ENCODE data around the gene TIPARP. TPM values are rescaled to one million over a fixed set of nuclear protein-coding genes. Genes with fewer than 3 reads are reported as not detected.
A peak's percentile ranks its signal among the peaks of the same experiment; 100 is the strongest.

Gene TIPARP
- total and polyA plus RNA-seq, 2 of the 13 experiments (the other 11 are each of a cell fraction or from before 2014, with no cell fraction given) = 7.3 to 19.7 TPM

DNA sequence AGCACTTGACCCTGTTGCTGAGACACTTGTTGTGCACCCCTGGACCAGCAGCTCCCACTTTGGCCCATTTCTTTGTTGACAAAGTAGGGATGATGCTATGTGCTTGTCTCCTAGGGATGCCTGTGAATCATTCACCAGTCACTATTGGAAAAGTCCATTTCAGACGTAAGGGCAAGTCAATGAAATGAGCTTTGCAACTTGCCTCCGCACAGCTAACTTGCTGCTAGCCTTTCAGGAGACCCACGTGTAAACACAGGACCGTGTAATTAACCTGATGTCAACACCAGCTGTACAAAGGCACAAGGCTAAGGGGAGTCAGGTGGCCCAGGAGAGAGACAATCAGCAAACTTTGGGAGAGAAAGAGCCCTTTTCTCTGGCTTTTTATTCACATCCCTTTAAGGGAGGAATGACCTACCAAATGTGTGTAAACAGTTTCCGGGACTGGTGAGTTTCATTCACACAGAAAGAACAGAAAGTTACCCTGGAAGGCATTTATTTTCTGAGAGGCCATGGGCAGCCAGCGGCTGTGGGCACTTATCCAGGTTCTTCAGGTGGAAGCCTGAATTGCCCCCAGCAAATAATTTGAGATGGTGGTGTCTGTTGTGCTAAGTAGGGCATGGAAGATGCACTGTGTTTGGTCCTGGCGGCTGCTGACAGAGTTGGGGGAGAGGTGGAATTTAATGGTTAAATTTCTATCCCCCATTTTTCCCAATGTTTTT, 54.0 kb downstream of the TIPARP start (continued):
- TF ChIP-seq SNRNP70 (IDR thresholded peaks at IDR 0.05; ENCODE audit: low read depth, low read length) (no peak), TAF15 (IDR thresholded peaks at IDR 0.05; ENCODE audit: low read depth, low read length, poor library complexity, severe bottlenecking) (no peak), ZNF343 (CRISPR knock-in tag; IDR thresholded peaks at IDR 0.05) (no peak), ZNF619 (CRISPR knock-in tag; IDR thresholded peaks at IDR 0.05) (no peak), EP300 (IDR thresholded peaks at IDR 0.05; ENCODE audit: low read depth in 2 of 2, low read length in 2 of 2) (peak; percentile 11 to 86; a peak in 2 of 4 replicates), EP300 (CRISPR knock-in tag; IDR thresholded peaks at IDR 0.05; ENCODE audit: borderline replicate concordance) (peak; percentile 23; the same call in 1 of the 2 replicates), BHLHE40 (IDR thresholded peaks at IDR 0.05; ENCODE audit: low read length) (peak; percentile 76), ZNF589 (CRISPR knock-in tag; conservative IDR thresholded peaks at IDR 0.05) (no peak), FOXJ3 (CRISPR knock-in tag; IDR thresholded peaks at IDR 0.05; ENCODE audit: borderline replicate concordance) (peak; percentile 94), SMYD3 (CRISPR knock-in tag; IDR thresholded peaks at IDR 0.05) (no peak), KDM6A (CRISPR knock-in tag; IDR thresholded peaks at IDR 0.05; ENCODE audit: low read depth) (peak; percentile 79), SATB2 (CRISPR knock-in tag; IDR thresholded peaks at IDR 0.05) (no peak), WIZ (CRISPR knock-in tag; IDR thresholded peaks at IDR 0.05) (peak; percentile 33; the same call in 1 of the 2 replicates), FOXK2 (IDR thresholded peaks at IDR 0.05) (peak; percentile 98), ZNF878 (CRISPR knock-in tag; IDR thresholded peaks at IDR 0.05) (no peak), ZNF720 (CRISPR knock-in tag; IDR thresholded peaks at IDR 0.05) (no peak), HCFC1 (IDR thresholded peaks at IDR 0.05; ENCODE audit: low read depth, low read length) (no peak), SRSF4 (IDR thresholded peaks at IDR 0.05; ENCODE audit: low read depth, low read length, poor library complexity, severe bottlenecking) (no peak), ZNF777 (CRISPR knock-in tag; IDR thresholded peaks at IDR 0.05) (no peak)
- TF ChIP-seq, protein P1, sequence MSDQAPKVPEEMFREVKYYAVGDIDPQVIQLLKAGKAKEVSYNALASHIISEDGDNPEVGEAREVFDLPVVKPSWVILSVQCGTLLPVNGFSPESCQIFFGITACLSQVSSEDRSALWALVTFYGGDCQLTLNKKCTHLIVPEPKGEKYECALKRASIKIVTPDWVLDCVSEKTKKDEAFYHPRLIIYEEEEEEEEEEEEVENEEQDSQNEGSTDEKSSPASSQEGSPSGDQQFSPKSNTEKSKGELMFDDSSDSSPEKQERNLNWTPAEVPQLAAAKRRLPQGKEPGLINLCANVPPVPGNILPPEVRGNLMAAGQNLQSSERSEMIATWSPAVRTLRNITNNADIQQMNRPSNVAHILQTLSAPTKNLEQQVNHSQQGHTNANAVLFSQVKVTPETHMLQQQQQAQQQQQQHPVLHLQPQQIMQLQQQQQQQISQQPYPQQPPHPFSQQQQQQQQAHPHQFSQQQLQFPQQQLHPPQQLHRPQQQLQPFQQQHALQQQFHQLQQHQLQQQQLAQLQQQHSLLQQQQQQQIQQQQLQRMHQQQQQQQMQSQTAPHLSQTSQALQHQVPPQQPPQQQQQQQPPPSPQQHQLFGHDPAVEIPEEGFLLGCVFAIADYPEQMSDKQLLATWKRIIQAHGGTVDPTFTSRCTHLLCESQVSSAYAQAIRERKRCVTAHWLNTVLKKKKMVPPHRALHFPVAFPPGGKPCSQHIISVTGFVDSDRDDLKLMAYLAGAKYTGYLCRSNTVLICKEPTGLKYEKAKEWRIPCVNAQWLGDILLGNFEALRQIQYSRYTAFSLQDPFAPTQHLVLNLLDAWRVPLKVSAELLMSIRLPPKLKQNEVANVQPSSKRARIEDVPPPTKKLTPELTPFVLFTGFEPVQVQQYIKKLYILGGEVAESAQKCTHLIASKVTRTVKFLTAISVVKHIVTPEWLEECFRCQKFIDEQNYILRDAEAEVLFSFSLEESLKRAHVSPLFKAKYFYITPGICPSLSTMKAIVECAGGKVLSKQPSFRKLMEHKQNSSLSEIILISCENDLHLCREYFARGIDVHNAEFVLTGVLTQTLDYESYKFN (CRISPR knock-in tag; conservative IDR thresholded peaks at IDR 0.05) = peak; percentile 96
- TF ChIP-seq, protein P2, sequence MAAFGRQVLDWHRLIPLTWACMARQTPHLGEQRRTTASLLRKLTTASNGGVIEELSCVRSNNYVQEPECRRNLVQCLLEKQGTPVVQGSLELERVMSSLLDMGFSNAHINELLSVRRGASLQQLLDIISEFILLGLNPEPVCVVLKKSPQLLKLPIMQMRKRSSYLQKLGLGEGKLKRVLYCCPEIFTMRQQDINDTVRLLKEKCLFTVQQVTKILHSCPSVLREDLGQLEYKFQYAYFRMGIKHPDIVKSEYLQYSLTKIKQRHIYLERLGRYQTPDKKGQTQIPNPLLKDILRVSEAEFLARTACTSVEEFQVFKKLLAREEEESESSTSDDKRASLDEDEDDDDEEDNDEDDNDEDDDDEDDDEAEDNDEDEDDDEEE (CRISPR knock-in tag; IDR thresholded peaks at IDR 0.05) = no peak
- TF ChIP-seq, protein P3, sequence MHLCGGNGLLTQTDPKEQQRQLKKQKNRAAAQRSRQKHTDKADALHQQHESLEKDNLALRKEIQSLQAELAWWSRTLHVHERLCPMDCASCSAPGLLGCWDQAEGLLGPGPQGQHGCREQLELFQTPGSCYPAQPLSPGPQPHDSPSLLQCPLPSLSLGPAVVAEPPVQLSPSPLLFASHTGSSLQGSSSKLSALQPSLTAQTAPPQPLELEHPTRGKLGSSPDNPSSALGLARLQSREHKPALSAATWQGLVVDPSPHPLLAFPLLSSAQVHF (CRISPR knock-in tag; IDR thresholded peaks at IDR 0.05) = no peak
- TF ChIP-seq, protein P4, sequence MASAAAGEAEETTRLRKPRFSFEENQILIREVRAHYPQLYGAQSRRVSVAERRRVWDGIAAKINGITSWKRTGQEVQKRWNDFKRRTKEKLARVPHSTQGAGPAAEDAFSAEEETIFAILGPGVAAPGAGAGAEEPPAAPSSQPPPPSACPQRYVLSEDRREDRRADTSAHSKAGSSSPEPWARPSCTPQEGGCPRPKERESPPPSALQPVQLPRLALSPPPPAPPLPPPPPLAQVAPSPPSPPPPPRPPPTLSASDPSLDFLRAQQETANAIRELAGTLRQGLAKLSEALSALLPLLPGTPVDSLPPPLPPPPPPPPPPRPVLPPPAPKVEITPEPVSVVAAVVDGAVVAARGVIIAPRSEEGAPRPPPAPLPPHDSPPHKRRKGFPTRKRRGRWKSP (CRISPR knock-in tag; IDR thresholded peaks at IDR 0.05) = no peak
- TF ChIP-seq, protein P5, sequence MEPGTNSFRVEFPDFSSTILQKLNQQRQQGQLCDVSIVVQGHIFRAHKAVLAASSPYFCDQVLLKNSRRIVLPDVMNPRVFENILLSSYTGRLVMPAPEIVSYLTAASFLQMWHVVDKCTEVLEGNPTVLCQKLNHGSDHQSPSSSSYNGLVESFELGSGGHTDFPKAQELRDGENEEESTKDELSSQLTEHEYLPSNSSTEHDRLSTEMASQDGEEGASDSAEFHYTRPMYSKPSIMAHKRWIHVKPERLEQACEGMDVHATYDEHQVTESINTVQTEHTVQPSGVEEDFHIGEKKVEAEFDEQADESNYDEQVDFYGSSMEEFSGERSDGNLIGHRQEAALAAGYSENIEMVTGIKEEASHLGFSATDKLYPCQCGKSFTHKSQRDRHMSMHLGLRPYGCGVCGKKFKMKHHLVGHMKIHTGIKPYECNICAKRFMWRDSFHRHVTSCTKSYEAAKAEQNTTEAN (CRISPR knock-in tag; conservative IDR thresholded peaks at IDR 0.05) = 0 out of 2 replicates have a peak, but pooled peaks have one; percentile 36
